GM12892 (cell line): Measurements from ENCODE around the gene SQSTM1.

Source experiments
- POLR2A ChIP-seq: IDR thresholded peaks from 2 replicates; pipeline ENCODE4 v1.6.1; 2011; ENCODE audit warnings: low read depth, low read length, control low read depth
- POLR2AphosphoS5 ChIP-seq: IDR thresholded peaks from 2 replicates; pipeline ENCODE4 v1.6.1; 2011; ENCODE audit warnings: low read depth, low read length, control low read depth
- TAF1 ChIP-seq: IDR thresholded peaks from 2 replicates; pipeline ENCODE4 v1.6.1; 2011; ENCODE audit warnings: low read depth, mild to moderate bottlenecking, control low read depth, low read length, borderline replicate concordance

DNA sequence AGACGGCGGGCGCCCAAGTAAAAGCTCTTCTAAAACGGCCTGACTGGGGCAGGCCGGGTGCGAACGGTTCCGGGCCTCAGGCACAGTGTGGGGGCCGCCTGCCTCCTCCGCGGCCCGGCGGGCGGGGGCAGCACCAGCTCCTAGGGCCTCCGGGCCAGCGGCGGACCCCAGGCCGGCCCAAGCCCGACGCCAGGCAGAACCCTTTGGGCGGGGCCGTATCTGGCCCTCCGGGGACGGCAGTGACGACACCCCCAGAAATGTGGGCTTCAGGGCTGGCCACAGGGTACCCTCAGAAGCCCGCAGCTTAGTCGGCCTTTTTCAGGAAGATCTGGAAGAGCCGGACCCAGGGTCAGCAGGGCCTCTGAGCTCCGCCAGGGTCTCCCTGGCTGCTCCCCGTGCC lies 23.0 kb upstream of the SQSTM1 start:
- TF ChIP-seq POLR2A (no peak), POLR2AphosphoS5 (no peak), TAF1 (no peak)
